ENCODE results near the gene CHST11.

The CHST11 gene

DNA sequence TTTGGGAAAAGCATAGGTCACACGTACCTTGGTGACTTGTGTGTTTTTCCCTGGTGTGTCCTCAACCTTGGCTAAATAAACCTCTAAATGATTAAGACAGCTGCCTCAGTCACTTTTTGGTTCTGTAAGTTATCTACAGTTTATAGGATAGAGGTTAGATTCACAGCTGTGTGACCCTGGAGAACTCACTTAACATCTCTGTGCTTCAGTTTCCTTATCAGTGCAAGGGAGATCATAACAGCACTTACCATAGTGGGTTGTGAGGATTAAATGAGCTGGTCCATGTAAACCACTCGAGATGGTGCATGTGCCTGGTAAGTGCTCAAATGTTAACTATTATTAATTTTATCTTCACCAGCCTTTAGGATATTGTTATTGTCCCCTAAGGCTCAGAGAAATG is 35.4 kb upstream of the CHST11 start:
- ChIA-PET CTCF (no interaction called here), POLR2A (no interaction called here)
- peaks cover 0 to 8% (median 0%) of the 10 kb centered on the region in 5 experiments for H3K9me3 ChIP-seq (ENCODE audit: control extremely low read depth in 1 of 5, control insufficient read depth in 4 of 5, insufficient read depth in 2 of 5, low read depth in 1 of 5, low read length in 4 of 5)
- 100% methylated on average over 1 of the region's 2 CpGs for WGBS (ENCODE audit: insufficient coverage)
- no peak for DNase-seq
- no peak overlapping the region for H3K4me3 ChIP-seq (ENCODE audit: control insufficient read depth in 1 of 7, extremely low read depth in 1 of 7, insufficient read depth in 4 of 7, low read depth in 2 of 7, low read length in 6 of 7)
- H3K4me1 ChIP-seq (ENCODE audit: control extremely low read depth in 1 of 4, control insufficient read depth in 4 of 4, insufficient read depth in 4 of 4, low read length in 3 of 4): no peaks in the 10 kb centered on the region
- H3K27ac ChIP-seq (ENCODE audit: insufficient read depth in 1 of 2, low read depth in 1 of 2, low read length in 2 of 2, poor library complexity in 1 of 2, severe bottlenecking in 2 of 2): no peak overlapping the region
- no peaks in the 10 kb centered on the region for H3K27me3 ChIP-seq (replicated peaks in 2 of 5; ENCODE audit: control insufficient read depth in 4 of 5, insufficient read depth in 5 of 5, low read length in 4 of 5)
- no peaks in the 10 kb centered on the region for H3K36me3 ChIP-seq (ENCODE audit: control insufficient read depth in 4 of 4, insufficient read depth in 4 of 4, low read length in 3 of 4)

DNA sequence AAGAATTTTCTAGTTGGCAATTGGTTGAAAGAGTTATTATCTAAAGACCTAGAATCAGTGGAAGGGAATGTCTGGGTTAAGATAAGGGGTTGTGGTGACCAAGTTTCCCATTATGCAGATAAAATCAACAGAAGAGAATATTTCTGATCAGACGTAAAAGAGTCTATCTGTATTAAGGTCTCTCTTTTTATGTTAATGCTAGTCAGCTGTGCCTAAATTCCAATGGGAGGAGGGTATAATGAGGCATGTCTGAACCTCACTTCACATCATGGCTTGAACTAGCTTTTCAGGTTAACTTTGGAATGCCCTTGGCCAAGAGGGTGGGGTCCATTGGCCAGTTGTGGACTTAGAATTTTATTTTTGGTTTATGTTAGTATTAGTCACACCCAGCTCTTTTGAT is 34.3 kb upstream of the CHST11 start:
- Histone ChIP-seq H3K9me3 (ENCODE audit: control extremely low read depth in 1 of 5, control insufficient read depth in 4 of 5, insufficient read depth in 2 of 5, low read depth in 1 of 5, low read length in 4 of 5) (peaks cover 0 to 8% (median 0%) of the 10 kb centered on the region in 5 experiments), H3K36me3 (ENCODE audit: control insufficient read depth in 4 of 4, insufficient read depth in 4 of 4, low read length in 3 of 4) (no peaks in the 10 kb centered on the region), H3K4me1 (ENCODE audit: control extremely low read depth in 1 of 4, control insufficient read depth in 4 of 4, insufficient read depth in 4 of 4, low read length in 3 of 4) (no peaks in the 10 kb centered on the region), H3K27ac (ENCODE audit: insufficient read depth in 1 of 2, low read depth in 1 of 2, low read length in 2 of 2, poor library complexity in 1 of 2, severe bottlenecking in 2 of 2) (no peak overlapping the region), H3K27me3 (replicated peaks in 2 of 5; ENCODE audit: control insufficient read depth in 4 of 5, insufficient read depth in 5 of 5, low read length in 4 of 5) (no peaks in the 10 kb centered on the region), H3K4me3 (ENCODE audit: control insufficient read depth in 1 of 7, extremely low read depth in 1 of 7, insufficient read depth in 4 of 7, low read depth in 2 of 7, low read length in 6 of 7) (no peak overlapping the region)
- DNase-seq: no peak
- 71% methylated on average over 1 of the region's 1 CpG for WGBS (ENCODE audit: insufficient coverage)
- CTCF ChIA-PET: interaction anchor here (2.0 kb wide), 1 partner anchor 41 kb away, joined by 5 read pairs; no protein-coding TSS in a partner anchor
- POLR2A ChIA-PET: no interaction called here

DNA sequence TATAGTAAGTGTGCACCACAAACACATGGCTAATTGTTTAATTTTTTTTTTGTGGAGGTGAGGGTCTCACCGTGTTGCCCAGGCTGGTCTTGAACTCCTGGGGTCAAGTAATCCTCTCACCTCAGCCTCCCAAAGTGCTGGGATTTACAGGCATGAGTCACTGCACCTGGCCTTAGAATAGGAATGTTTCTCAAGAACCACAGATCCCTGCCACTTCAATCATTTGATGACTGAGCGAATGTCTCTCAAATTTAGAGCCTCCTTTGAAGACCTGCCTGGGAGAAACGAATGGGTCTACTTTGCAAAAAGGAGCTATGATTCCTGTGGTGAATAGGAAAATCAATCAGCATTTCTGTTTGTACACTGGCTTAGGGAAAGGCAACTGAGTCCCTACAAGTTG is 33.5 kb upstream of the CHST11 start:
- Histone ChIP-seq H3K27me3 (replicated peaks in 2 of 5; ENCODE audit: control insufficient read depth in 4 of 5, insufficient read depth in 5 of 5, low read length in 4 of 5) (no peaks in the 10 kb centered on the region), H3K4me1 (ENCODE audit: control extremely low read depth in 1 of 4, control insufficient read depth in 4 of 4, insufficient read depth in 4 of 4, low read length in 3 of 4) (no peaks in the 10 kb centered on the region), H3K9me3 (ENCODE audit: control extremely low read depth in 1 of 5, control insufficient read depth in 4 of 5, insufficient read depth in 2 of 5, low read depth in 1 of 5, low read length in 4 of 5) (peaks cover 0 to 8% (median 0%) of the 10 kb centered on the region in 5 experiments), H3K4me3 (ENCODE audit: control insufficient read depth in 1 of 7, extremely low read depth in 1 of 7, insufficient read depth in 4 of 7, low read depth in 2 of 7, low read length in 6 of 7) (no peak overlapping the region), H3K36me3 (ENCODE audit: control insufficient read depth in 4 of 4, insufficient read depth in 4 of 4, low read length in 3 of 4) (no peaks in the 10 kb centered on the region), H3K27ac (ENCODE audit: insufficient read depth in 1 of 2, low read depth in 1 of 2, low read length in 2 of 2, poor library complexity in 1 of 2, severe bottlenecking in 2 of 2) (no peak overlapping the region)
- DNase-seq: no peak
- WGBS (ENCODE audit: insufficient coverage): 94% methylated on average over 2 of the region's 3 CpGs
- POLR2A ChIA-PET: no interaction called here
- CTCF ChIA-PET: interaction anchor here (1.2 to 2.0 kb wide), 2 partner anchors 9 to 41 kb away, joined by 3 to 5 read pairs; no protein-coding TSS in a partner anchor

GRCh38 chr12:104423809-104424208 is 32.9 kb upstream of the CHST11 start:
- 92% methylated on average over 5 of the region's 5 CpGs for WGBS (ENCODE audit: insufficient coverage)
- no peaks in the 10 kb centered on the region for H3K36me3 ChIP-seq (ENCODE audit: control insufficient read depth in 4 of 4, insufficient read depth in 4 of 4, low read length in 3 of 4)
- CTCF ChIA-PET: interaction anchor here (1.2 to 2.0 kb wide), 2 partner anchors 9 to 42 kb away, joined by 3 to 5 read pairs; no protein-coding TSS in a partner anchor

DNA sequence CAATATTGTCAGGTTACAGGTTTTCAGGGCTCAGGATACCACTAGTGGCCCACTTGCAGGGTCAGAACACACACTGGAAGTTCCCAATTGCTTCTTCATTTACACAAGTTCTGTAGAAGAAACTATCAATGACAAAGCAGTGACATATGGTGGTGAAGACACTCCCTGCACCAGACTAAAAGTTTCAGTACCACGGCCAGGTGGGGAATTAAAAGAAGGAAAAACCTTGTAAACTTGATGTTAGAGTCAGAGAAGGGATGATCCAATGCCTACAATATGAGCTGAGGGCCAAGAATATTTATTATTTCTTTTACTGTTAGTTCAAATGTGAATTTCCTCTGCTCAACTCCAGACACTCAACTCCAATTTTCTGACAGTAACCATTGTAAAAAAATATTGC is 31.8 kb upstream of the CHST11 start:
- H3K36me3 ChIP-seq (ENCODE audit: control insufficient read depth in 4 of 4, insufficient read depth in 4 of 4, low read length in 3 of 4): no peaks in the 10 kb centered on the region
- H3K4me1 ChIP-seq (ENCODE audit: control extremely low read depth in 1 of 4, control insufficient read depth in 4 of 4, insufficient read depth in 4 of 4, low read length in 3 of 4): no peaks in the 10 kb centered on the region
- H3K27me3 ChIP-seq (replicated peaks in 2 of 5; ENCODE audit: control insufficient read depth in 4 of 5, insufficient read depth in 5 of 5, low read length in 4 of 5): no peaks in the 10 kb centered on the region
- H3K4me3 ChIP-seq (ENCODE audit: control insufficient read depth in 1 of 7, extremely low read depth in 1 of 7, insufficient read depth in 4 of 7, low read depth in 2 of 7, low read length in 6 of 7): no peak overlapping the region
- POLR2A ChIA-PET: no interaction called here
- CTCF ChIA-PET: no interaction called here
- H3K9me3 ChIP-seq (ENCODE audit: control extremely low read depth in 1 of 5, control insufficient read depth in 4 of 5, insufficient read depth in 2 of 5, low read depth in 1 of 5, low read length in 4 of 5): peaks cover 0 to 8% (median 0%) of the 10 kb centered on the region in 5 experiments
- no peak overlapping the region for H3K27ac ChIP-seq (ENCODE audit: insufficient read depth in 1 of 2, low read depth in 1 of 2, low read length in 2 of 2, poor library complexity in 1 of 2, severe bottlenecking in 2 of 2)
- DNase-seq: no peak
- no CpG with 5 or more reads among the region's 1 CpG for whole genome bisulfite sequencing (ENCODE audit: insufficient coverage)

More at GRCh38 chr12:104423809-104424208, 32.9 kb upstream of the CHST11 start:
- no peak for DNase-seq
- Histone ChIP-seq H3K4me3 (ENCODE audit: control insufficient read depth in 1 of 7, extremely low read depth in 1 of 7, insufficient read depth in 4 of 7, low read depth in 2 of 7, low read length in 6 of 7) (no peak overlapping the region), H3K27me3 (replicated peaks in 2 of 5; ENCODE audit: control insufficient read depth in 4 of 5, insufficient read depth in 5 of 5, low read length in 4 of 5) (no peaks in the 10 kb centered on the region), H3K9me3 (ENCODE audit: control extremely low read depth in 1 of 5, control insufficient read depth in 4 of 5, insufficient read depth in 2 of 5, low read depth in 1 of 5, low read length in 4 of 5) (peaks cover 0 to 8% (median 0%) of the 10 kb centered on the region in 5 experiments), H3K27ac (ENCODE audit: insufficient read depth in 1 of 2, low read depth in 1 of 2, low read length in 2 of 2, poor library complexity in 1 of 2, severe bottlenecking in 2 of 2) (no peak overlapping the region), H3K4me1 (ENCODE audit: control extremely low read depth in 1 of 4, control insufficient read depth in 4 of 4, insufficient read depth in 4 of 4, low read length in 3 of 4) (no peaks in the 10 kb centered on the region)
- POLR2A ChIA-PET: no interaction called here

DNA sequence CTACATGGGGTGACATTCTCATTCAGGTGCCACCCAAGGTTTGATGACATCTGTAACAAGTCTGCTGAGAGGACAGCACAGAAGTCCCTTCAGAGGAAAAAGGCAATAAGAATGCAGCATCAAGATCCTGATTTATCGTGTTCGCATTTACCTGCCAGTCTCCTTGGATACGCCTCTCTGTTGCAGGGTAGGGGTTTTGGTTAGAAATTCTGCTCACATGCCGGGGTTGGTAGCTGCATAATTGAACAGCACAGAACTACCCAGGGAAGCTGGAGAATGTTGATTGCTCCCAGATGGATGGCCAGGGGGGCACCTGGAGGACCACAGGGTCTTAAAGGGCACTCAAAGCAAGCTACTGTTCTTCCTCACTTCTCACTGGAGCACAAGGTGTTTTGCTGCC is 31.1 kb upstream of the CHST11 start:
- Histone ChIP-seq H3K36me3 (ENCODE audit: control insufficient read depth in 4 of 4, insufficient read depth in 4 of 4, low read length in 3 of 4) (no peaks in the 10 kb centered on the region), H3K27ac (ENCODE audit: insufficient read depth in 1 of 2, low read depth in 1 of 2, low read length in 2 of 2, poor library complexity in 1 of 2, severe bottlenecking in 2 of 2) (no peak overlapping the region), H3K9me3 (ENCODE audit: control extremely low read depth in 1 of 5, control insufficient read depth in 4 of 5, insufficient read depth in 2 of 5, low read depth in 1 of 5, low read length in 4 of 5) (peaks cover 0 to 8% (median 0%) of the 10 kb centered on the region in 5 experiments), H3K4me3 (ENCODE audit: control insufficient read depth in 1 of 7, extremely low read depth in 1 of 7, insufficient read depth in 4 of 7, low read depth in 2 of 7, low read length in 6 of 7) (no peak overlapping the region), H3K27me3 (replicated peaks in 2 of 5; ENCODE audit: control insufficient read depth in 4 of 5, insufficient read depth in 5 of 5, low read length in 4 of 5) (no peaks in the 10 kb centered on the region), H3K4me1 (ENCODE audit: control extremely low read depth in 1 of 4, control insufficient read depth in 4 of 4, insufficient read depth in 4 of 4, low read length in 3 of 4) (no peaks in the 10 kb centered on the region)
- POLR2A ChIA-PET: no interaction called here
- CTCF ChIA-PET: interaction anchor here (1.8 kb wide), 1 partner anchor 9 kb away, joined by 8 read pairs; no protein-coding TSS in a partner anchor
- WGBS (ENCODE audit: insufficient coverage): 90% methylated on average over 4 of the region's 4 CpGs
- DNase-seq: no peak

- ChIA-PET CTCF (interaction anchor here (1.4 to 1.8 kb wide), 2 partner anchors 8 to 11 kb away, joined by 4 to 8 read pairs; no protein-coding TSS in a partner anchor), POLR2A (no interaction called here)
- Histone ChIP-seq H3K27ac (ENCODE audit: insufficient read depth in 1 of 2, low read depth in 1 of 2, low read length in 2 of 2, poor library complexity in 1 of 2, severe bottlenecking in 2 of 2) (no peak overlapping the region), H3K9me3 (ENCODE audit: control extremely low read depth in 1 of 5, control insufficient read depth in 4 of 5, insufficient read depth in 2 of 5, low read depth in 1 of 5, low read length in 4 of 5) (peaks cover 0 to 4% (median 0%) of the 10 kb centered on the region in 5 experiments), H3K4me3 (ENCODE audit: control insufficient read depth in 1 of 7, extremely low read depth in 1 of 7, insufficient read depth in 4 of 7, low read depth in 2 of 7, low read length in 6 of 7) (no peak overlapping the region), H3K36me3 (ENCODE audit: control insufficient read depth in 4 of 4, insufficient read depth in 4 of 4, low read length in 3 of 4) (no peaks in the 10 kb centered on the region), H3K27me3 (replicated peaks in 2 of 5; ENCODE audit: control insufficient read depth in 4 of 5, insufficient read depth in 5 of 5, low read length in 4 of 5) (no peaks in the 10 kb centered on the region), H3K4me1 (ENCODE audit: control extremely low read depth in 1 of 4, control insufficient read depth in 4 of 4, insufficient read depth in 4 of 4, low read length in 3 of 4) (no peaks in the 10 kb centered on the region)
- WGBS (ENCODE audit: insufficient coverage): 93% methylated on average over 1 of the region's 4 CpGs
- DNase-seq: no peak
These were observed 29.7 kb upstream of the CHST11 start for GRCh38 chr12:104426926-104427546.

All from common myeloid progenitor, CD34-positive (primary cell).